GM12872 (cell line): Measurements from ENCODE around the gene ABHD17B.

Experiments
- CTCF ChIP-seq: IDR thresholded peaks from 3 replicates; pipeline ENCODE4 v1.5.1; 2011; ENCODE audit warnings: low read depth, mild to moderate bottlenecking, low read length, moderate library complexity; ENCODE audit not compliant: insufficient read depth

The ABHD17B gene

GRCh38 chr9:71824257-71824656 lies 86.7 kb downstream of the ABHD17B start:
- no peak for TF ChIP-seq CTCF

GRCh38 chr9:71822935-71823334 lies 88.1 kb downstream of the ABHD17B start:
- TF ChIP-seq CTCF = no peak

GRCh38 chr9:71822456-71822855 lies 88.5 kb downstream of the ABHD17B start:
- TF ChIP-seq CTCF = no peak

- no peak for TF ChIP-seq CTCF
These were observed 89.6 kb downstream of the ABHD17B start for GRCh38 chr9:71821405-71821804.

- TF ChIP-seq CTCF = no peak
These were observed 90.5 kb downstream of the ABHD17B start for GRCh38 chr9:71820403-71820921.

- TF ChIP-seq CTCF = peak; percentile 52; the same call in 2 of the 3 replicates
These were observed 91.8 kb downstream of the ABHD17B start for GRCh38 chr9:71819115-71819739.

- TF ChIP-seq CTCF = no peak
These were observed 94.0 kb downstream of the ABHD17B start for GRCh38 chr9:71816916-71817451.
